K562 (cell line): ENCODE data around the gene SLMAP. TPM values are rescaled to one million over a fixed set of nuclear protein-coding genes. Genes with fewer than 3 reads are reported as not detected.

Source experiments
- FOS ChIP-seq: IDR thresholded peaks from 3 replicates; pipeline ENCODE4 v1.6.1; 2011; ENCODE audit not compliant: insufficient read length; ENCODE audit errors: extremely low read depth
- MAFF ChIP-seq: IDR thresholded peaks from 2 replicates; pipeline ENCODE4 v1.6.1; 2012; ENCODE audit warnings: low read length, improper control_type of control experiment
- MEIS2 ChIP-seq: fragments of 450-650 bp; IDR thresholded peaks from 2 replicates; pipeline ENCODE4 v1.6.1; 2014; ENCODE audit warnings: mild to moderate bottlenecking; ENCODE audit not compliant: partially characterized antibody
- NR2C1 ChIP-seq, 2 experiments: fragments of 450-650 bp; IDR thresholded peaks; 2 replicates each; pipeline ENCODE4 v1.6.1; 2017; ENCODE audit warnings: mild to moderate bottlenecking in 2 of 2, antibody characterized with exemption in 1 of 2, inconsistent platforms in 1 of 2, missing compliant biosample characterization in 1 of 2, missing genetic modification characterization in 1 of 2
- POLR2A ChIP-seq: fragments of 450-650 bp; conservative IDR thresholded peaks from 2 replicates; pipeline ENCODE4 v1.6.1; 2016
- ZNF23 ChIP-seq: fragments of 250-450 bp; sonication (Bioruptor Pico); IDR thresholded peaks from 2 replicates; pipeline ENCODE4 v1.4.0; 2020; ENCODE audit warnings: mild to moderate bottlenecking
- polyA plus RNA-seq, 8 experiments: library from polyadenylated mRNA; depleted of rRNA in 4 of 8; stranded (reverse) in 5 of 8; unstranded in 3 of 8; fragments of >200 nt; fragmentation: Nextera tagmentation in 2 of 8; fragmentation: Illumina TruSeq in 1 of 8; extraction: Ambion mirVana in 2 of 8; extraction: Trizol in 1 of 8; gene quantifications; 2 replicates each; pipeline versions ENCODE4 v1.2.1 to v1.2.3, GENCODE V29; 2011 to 2014; ENCODE audit warnings: inconsistent platforms in 1 of 8, missing spikeins in 1 of 8
- total RNA-seq, 7 experiments: library from RNA; depleted of rRNA in 6 of 7; stranded (reverse); fragments of >200 nt in 6 of 7; fragmentation: Illumina TruSeq in 2 of 7; extraction: Trizol in 2 of 7; gene quantifications; 2 replicates each; pipeline versions ENCODE4 v1.2.1 to v1.2.3, GENCODE V29; 2011 to 2021; ENCODE audit warnings: low replicate concordance in 1 of 7
- TF ChIP-seq, protein P1 (sequence below): fragments of 200-800 bp; sonication (Bioruptor generic); IDR thresholded peaks from 2 replicates; pipeline ENCODE4 v1.6.1; 2016; ENCODE audit warnings: missing genetic modification characterization, missing compliant biosample characterization
- TF ChIP-seq, protein P2 (sequence below): fragments of 450-650 bp; IDR thresholded peaks from 2 replicates; pipeline ENCODE4 v1.6.1; 2016; ENCODE audit warnings: mild to moderate bottlenecking
- TF ChIP-seq, protein P3 (sequence below): fragments of 450-650 bp; IDR thresholded peaks from 2 replicates; pipeline ENCODE4 v1.6.1; 2017; ENCODE audit warnings: mild to moderate bottlenecking, moderate library complexity
- TF ChIP-seq, protein P4 (sequence below): fragments of 250-450 bp; sonication (Bioruptor Pico); IDR thresholded peaks from 2 replicates; pipeline ENCODE4 v1.5.0; 2021; ENCODE audit warnings: mild to moderate bottlenecking, moderate library complexity

The SLMAP gene
- total and polyA plus RNA-seq, 9 of the 15 experiments (the other 6 are each of a cell fraction or from before 2014, with no cell fraction given): 12.1 to 50.7 (median 28.3) TPM

DNA sequence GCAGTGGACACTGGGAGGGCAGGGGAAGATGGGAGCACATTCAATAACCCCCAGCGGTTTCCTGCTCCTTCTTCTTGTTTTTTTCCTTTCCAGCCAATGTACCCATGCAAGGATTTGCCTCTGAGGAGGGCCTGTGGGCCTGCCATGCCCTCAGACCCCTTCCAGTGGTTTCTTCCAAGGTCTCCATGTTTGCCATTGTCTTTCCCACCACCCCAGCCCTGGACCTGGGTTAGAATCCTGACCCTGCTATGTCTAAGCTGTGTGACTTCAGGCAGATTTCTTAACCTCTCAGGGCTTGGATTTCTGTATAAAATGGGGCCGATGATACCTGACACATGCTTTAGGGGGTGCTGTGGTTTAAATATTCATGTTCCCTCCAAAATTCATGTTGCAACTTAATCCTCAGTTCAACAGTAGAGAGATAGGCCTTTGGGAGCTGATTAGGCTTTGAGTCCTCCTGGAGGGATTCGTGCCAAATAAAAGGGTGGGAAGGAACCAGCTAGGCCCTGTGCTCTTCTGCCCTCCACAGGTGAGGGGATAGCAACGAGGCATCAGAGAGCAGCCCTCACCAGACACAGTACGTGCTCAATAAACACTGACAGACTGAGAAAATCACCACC lies 205.8 kb downstream of the SLMAP start (continued):
- TF ChIP-seq, protein P1, sequence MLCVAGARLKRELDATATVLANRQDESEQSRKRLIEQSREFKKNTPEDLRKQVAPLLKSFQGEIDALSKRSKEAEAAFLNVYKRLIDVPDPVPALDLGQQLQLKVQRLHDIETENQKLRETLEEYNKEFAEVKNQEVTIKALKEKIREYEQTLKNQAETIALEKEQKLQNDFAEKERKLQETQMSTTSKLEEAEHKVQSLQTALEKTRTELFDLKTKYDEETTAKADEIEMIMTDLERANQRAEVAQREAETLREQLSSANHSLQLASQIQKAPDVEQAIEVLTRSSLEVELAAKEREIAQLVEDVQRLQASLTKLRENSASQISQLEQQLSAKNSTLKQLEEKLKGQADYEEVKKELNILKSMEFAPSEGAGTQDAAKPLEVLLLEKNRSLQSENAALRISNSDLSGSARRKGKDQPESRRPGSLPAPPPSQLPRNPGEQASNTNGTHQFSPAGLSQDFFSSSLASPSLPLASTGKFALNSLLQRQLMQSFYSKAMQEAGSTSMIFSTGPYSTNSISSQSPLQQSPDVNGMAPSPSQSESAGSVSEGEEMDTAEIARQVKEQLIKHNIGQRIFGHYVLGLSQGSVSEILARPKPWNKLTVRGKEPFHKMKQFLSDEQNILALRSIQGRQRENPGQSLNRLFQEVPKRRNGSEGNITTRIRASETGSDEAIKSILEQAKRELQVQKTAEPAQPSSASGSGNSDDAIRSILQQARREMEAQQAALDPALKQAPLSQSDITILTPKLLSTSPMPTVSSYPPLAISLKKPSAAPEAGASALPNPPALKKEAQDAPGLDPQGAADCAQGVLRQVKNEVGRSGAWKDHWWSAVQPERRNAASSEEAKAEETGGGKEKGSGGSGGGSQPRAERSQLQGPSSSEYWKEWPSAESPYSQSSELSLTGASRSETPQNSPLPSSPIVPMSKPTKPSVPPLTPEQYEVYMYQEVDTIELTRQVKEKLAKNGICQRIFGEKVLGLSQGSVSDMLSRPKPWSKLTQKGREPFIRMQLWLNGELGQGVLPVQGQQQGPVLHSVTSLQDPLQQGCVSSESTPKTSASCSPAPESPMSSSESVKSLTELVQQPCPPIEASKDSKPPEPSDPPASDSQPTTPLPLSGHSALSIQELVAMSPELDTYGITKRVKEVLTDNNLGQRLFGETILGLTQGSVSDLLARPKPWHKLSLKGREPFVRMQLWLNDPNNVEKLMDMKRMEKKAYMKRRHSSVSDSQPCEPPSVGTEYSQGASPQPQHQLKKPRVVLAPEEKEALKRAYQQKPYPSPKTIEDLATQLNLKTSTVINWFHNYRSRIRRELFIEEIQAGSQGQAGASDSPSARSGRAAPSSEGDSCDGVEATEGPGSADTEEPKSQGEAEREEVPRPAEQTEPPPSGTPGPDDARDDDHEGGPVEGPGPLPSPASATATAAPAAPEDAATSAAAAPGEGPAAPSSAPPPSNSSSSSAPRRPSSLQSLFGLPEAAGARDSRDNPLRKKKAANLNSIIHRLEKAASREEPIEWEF: no peak
- TF ChIP-seq NR2C1 (IDR thresholded peaks at IDR 0.05) (no peak), NR2C1 (tag; IDR thresholded peaks at IDR 0.05) (no peak), ZNF23 (CRISPR knock-in tag) (no peak), FOS (no peak), MEIS2 (no peak), MAFF (no peak), POLR2A (no peak)
- TF ChIP-seq, protein P2, sequence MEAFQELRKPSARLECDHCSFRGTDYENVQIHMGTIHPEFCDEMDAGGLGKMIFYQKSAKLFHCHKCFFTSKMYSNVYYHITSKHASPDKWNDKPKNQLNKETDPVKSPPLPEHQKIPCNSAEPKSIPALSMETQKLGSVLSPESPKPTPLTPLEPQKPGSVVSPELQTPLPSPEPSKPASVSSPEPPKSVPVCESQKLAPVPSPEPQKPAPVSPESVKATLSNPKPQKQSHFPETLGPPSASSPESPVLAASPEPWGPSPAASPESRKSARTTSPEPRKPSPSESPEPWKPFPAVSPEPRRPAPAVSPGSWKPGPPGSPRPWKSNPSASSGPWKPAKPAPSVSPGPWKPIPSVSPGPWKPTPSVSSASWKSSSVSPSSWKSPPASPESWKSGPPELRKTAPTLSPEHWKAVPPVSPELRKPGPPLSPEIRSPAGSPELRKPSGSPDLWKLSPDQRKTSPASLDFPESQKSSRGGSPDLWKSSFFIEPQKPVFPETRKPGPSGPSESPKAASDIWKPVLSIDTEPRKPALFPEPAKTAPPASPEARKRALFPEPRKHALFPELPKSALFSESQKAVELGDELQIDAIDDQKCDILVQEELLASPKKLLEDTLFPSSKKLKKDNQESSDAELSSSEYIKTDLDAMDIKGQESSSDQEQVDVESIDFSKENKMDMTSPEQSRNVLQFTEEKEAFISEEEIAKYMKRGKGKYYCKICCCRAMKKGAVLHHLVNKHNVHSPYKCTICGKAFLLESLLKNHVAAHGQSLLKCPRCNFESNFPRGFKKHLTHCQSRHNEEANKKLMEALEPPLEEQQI: no peak
- TF ChIP-seq, protein P3, sequence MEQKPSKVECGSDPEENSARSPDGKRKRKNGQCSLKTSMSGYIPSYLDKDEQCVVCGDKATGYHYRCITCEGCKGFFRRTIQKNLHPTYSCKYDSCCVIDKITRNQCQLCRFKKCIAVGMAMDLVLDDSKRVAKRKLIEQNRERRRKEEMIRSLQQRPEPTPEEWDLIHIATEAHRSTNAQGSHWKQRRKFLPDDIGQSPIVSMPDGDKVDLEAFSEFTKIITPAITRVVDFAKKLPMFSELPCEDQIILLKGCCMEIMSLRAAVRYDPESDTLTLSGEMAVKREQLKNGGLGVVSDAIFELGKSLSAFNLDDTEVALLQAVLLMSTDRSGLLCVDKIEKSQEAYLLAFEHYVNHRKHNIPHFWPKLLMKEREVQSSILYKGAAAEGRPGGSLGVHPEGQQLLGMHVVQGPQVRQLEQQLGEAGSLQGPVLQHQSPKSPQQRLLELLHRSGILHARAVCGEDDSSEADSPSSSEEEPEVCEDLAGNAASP: no peak
- TF ChIP-seq, protein P4, sequence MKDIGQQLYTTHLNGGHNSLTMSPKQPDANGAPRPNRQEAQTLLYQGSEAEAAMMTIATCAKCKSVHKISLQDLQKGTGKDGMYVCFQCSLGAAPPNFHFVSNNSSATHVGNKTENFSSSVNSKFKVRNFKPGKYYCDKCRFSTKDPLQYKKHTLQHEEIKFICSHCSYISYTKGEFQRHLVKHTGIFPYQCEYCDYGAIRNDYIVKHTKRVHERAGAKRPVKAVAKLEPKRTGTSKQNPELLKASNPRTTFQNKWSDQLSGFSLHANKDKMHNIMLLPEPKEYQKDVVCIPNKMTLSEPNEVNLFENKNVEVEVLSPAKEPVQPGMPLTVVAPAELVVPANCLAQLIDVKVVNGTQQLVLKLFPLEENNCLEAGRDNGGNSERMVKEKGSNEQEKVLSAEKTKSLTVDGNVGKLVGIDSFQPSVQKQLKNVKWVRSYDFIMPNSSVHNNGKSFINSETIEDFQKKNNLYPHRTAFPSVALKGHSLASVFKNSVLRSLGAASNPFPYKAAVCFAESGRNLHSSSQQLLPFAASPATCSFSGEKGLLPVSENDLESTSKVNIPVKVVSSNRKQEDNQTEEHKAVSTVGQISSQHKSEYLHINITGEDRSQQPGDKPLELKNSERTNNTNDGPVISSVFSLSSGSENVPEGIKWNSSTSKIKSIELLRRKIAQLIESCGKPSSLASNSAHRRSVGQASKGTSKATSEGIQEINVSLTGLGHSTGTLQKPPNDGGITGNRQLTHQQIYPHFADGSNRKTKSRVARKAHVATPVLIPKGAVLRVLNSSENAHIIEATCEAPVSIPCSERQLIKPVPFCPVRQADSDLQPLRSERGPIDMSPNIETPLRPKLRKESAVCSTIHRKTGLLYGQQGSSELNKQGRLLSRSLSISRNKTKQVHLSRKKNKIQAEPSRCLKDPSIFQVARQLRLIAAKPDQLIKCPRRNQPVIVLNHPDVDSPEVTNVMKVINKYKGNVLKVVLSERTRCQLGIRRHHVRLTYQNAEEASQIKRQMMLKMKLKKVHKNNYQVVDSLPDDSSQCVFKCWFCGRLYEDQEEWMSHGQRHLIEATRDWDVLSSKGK (CRISPR knock-in tag): no peak
